GM12801 (cell line): ENCODE measurements around the gene CNTN5.

Experiments
- TF ChIP-seq, protein P1 (sequence below): IDR thresholded peaks from one replicate; pipeline ENCODE4 v1.5.1; 2011; ENCODE audit warnings: control low read depth; ENCODE audit not compliant: insufficient read length; ENCODE audit errors: extremely low read depth

CNTN5 gene

DNA sequence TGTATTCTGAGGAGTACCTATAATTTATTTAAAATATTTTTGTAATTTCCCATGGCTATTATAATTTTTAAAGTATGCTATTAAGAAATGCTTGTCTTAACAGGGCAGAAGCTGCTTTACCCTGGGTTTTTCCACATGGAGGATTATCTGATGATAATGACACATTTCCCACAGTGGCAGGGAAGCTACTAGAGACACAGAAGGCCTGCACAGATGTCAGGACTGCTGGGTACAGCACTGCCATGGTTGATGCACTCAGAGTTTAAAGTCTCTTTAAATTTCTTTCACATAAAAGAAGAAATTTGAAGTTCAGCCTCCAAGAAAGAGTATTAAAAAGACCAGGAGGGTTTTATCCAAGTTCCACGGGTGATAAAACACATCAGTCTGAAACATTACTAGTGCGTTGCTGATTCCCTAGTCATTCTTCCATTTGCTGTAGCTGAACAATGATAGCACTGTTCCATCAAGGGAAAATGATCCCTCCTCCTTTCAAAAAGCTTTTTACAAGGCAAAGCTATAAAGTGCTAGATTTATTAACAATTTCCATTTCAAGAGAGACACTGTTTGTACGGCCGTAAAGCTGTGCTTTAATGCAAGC, 363.0 kb downstream of the CNTN5 start:
- TF ChIP-seq, protein P1, sequence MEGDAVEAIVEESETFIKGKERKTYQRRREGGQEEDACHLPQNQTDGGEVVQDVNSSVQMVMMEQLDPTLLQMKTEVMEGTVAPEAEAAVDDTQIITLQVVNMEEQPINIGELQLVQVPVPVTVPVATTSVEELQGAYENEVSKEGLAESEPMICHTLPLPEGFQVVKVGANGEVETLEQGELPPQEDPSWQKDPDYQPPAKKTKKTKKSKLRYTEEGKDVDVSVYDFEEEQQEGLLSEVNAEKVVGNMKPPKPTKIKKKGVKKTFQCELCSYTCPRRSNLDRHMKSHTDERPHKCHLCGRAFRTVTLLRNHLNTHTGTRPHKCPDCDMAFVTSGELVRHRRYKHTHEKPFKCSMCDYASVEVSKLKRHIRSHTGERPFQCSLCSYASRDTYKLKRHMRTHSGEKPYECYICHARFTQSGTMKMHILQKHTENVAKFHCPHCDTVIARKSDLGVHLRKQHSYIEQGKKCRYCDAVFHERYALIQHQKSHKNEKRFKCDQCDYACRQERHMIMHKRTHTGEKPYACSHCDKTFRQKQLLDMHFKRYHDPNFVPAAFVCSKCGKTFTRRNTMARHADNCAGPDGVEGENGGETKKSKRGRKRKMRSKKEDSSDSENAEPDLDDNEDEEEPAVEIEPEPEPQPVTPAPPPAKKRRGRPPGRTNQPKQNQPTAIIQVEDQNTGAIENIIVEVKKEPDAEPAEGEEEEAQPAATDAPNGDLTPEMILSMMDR: no peak

DNA sequence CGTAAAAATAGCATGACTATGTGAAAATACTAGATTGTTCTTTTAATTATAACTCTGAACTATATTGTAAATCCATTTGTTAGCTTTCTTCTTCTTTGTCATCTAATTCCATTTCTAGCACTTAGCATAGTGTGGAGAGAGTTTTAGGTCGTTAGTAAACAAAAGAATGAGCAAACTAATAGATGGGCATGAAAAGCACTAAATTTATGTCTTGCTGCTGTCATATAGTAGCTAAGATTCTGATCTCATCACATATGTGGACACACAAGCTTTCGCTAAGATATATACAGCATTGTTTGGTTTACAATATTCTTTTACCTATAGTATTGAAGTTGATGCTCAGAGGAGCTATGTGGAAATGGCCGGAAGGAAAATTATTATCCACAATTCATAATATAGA, 370.5 kb downstream of the CNTN5 start:
- TF ChIP-seq, protein P1: no peak

DNA sequence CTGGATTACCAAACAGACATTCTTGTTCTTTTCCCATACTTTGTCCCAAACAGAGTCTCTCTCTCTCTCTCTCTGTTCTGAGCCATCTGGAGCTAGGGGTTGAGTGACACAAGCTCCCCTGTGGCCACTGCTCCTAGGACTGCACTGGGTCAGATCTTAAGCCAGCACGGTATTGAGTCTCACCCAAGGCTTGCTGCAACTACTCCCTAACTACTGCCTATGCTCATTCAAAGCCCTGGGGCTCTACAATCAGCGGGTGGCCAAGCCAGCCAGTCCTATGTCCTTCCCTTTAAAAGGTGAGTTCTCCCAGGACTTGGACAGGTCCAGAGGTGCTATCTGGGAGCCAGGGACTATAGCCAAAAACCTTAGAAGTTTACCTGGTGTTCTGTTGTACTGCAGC, 385.6 kb downstream of the CNTN5 start:
- TF ChIP-seq, protein P1: no peak

DNA sequence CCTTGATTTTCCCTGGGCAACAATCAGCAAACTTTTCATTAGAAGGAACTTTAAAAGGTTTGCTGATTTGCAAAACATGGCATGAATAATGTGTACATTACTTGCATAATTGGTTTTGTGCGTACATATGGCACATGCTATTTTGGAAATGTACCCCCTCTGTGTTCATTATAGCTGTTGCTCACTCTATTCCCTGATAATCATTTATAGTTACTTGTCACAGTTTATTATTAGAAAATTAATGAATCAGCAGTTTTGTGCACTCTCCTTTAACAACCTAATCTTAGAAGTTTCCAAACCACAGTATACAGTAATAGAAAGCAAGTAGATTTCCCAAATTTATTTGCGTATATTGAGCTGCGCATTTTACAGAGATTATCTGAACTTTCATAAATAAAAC, 389.9 kb downstream of the CNTN5 start:
- TF ChIP-seq, protein P1: no peak

DNA sequence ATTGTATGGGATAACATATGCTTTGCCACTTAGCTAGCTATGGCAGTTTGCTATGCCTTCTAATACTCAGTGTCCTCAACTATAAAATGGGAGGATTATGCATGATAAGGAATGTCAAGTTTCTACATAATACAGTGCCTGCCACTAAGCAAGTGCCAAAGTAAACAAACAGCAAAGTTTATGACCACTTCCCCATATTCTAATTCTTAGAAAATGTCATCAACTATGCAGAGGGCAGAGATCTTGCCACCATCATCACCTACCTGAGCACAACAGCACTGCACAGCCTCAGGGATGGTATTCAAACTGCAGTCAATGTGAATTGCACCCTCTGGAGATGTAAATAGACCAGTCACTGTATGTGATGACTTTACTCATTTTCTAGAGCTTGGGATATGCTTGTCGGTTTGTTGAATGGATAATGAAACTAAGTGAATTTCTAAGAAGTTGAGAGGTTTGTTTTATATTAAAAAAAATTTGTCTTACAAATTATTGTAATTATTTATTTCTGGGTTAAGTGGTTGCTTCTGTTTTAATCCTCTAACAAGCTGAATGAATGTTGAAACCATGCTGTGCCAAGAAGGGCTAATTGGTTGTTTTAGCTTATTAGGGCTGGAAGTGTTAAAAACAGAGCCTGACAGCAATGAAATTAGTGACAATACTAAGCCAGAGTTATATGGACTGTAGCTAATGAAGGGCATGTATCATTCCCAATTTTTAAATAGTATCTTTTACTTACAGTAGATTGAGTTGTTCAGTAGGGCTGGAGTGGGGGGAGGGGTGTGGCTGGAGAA, 398.4 kb downstream of the CNTN5 start:
- TF ChIP-seq, protein P1: no peak

DNA sequence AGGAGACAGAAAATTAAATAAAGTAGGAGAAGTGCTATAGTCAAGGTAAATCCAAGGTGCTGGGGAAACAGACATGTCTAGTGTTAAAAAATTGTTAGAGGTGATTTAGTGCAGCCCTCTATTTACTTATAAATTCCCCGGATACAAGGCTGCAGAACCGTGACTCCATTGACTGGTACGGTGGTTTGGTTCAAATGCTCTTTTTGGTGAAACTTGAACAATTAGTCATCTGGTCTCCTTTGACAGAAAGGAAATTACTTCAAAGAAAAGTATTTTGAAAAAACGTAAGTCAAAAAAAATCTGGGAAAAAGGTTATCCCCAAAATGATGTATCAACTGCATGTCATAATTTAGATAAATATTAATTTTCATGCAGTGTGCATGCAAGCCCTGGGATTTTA, 399.2 kb downstream of the CNTN5 start:
- TF ChIP-seq, protein P1: no peak

DNA sequence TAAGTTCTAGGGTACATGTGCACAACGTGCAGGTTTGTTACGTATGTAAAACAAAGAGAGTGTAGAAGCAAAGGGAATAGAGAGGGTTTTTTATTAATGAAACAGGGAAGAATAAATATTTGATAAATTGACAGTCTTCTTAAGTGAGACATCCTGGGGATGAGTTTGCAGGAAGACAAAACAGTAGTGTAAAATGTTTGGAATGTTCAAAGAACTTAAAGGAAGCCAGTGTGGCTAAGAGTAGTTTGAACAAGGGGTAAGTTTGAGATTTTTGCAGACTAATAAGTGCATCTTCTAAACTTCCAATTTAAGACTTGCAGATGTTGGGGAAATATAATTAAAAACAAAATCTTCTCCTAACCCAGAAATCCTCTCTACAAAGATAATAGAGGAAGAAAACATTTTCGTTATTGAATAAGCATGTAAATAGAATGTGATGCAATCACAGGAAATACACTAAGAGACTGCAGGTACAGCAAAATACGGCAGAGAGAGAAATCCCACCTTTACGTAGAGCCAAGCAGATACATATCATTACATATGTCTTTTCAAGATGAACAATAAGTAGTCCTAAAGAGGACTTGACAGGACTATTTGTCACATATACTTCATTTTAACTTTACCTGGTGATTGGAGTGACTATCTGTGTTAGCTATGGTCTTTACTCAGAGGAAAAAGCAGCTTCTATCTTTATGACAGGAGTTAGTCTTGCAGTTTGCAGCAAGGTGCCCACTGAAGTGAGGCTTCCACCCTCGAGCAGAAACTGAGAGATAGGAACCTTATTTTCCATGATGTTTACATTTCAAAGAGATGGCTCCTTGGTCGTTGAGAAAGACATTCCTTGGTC, 402.1 kb downstream of the CNTN5 start:
- TF ChIP-seq, protein P1: no peak
